ENCODE data around the gene HPN.

The HPN gene

DNA sequence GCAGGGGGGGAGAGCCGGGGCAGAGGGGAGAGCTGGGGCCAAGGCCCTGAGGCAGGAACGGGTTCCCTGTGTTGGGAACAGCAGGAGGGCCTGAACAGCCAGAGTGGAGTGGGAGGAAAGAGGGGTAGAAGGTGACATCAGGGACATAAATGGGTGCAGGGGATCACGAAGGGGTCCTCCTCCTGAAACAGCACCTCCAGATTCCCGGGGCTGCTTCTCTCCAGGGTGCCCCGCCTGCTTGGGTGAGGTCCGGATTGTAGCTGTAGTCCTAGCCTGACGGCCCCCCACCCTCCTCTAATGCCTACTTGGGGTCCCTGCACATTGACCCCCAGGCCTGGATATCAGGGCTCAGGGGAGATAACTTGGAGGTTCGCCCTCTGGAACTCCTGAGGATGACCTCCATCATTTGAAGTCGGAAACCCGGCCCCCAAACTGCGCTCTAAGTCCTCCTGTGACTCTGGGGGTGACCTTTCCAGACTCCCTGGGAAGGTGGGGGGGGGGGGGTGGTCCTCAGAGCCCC, 11.7 kb upstream of the HPN start:
- TF ChIP-seq, protein P1, sequence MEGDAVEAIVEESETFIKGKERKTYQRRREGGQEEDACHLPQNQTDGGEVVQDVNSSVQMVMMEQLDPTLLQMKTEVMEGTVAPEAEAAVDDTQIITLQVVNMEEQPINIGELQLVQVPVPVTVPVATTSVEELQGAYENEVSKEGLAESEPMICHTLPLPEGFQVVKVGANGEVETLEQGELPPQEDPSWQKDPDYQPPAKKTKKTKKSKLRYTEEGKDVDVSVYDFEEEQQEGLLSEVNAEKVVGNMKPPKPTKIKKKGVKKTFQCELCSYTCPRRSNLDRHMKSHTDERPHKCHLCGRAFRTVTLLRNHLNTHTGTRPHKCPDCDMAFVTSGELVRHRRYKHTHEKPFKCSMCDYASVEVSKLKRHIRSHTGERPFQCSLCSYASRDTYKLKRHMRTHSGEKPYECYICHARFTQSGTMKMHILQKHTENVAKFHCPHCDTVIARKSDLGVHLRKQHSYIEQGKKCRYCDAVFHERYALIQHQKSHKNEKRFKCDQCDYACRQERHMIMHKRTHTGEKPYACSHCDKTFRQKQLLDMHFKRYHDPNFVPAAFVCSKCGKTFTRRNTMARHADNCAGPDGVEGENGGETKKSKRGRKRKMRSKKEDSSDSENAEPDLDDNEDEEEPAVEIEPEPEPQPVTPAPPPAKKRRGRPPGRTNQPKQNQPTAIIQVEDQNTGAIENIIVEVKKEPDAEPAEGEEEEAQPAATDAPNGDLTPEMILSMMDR (IDR thresholded peaks at IDR 0.05; ENCODE audit: borderline replicate concordance, insufficient read depth, low read depth, low read length), result no peak
- H3K4me3 ChIP-seq (ENCODE audit: low read depth, low read length), result no peak overlapping the region

DNA sequence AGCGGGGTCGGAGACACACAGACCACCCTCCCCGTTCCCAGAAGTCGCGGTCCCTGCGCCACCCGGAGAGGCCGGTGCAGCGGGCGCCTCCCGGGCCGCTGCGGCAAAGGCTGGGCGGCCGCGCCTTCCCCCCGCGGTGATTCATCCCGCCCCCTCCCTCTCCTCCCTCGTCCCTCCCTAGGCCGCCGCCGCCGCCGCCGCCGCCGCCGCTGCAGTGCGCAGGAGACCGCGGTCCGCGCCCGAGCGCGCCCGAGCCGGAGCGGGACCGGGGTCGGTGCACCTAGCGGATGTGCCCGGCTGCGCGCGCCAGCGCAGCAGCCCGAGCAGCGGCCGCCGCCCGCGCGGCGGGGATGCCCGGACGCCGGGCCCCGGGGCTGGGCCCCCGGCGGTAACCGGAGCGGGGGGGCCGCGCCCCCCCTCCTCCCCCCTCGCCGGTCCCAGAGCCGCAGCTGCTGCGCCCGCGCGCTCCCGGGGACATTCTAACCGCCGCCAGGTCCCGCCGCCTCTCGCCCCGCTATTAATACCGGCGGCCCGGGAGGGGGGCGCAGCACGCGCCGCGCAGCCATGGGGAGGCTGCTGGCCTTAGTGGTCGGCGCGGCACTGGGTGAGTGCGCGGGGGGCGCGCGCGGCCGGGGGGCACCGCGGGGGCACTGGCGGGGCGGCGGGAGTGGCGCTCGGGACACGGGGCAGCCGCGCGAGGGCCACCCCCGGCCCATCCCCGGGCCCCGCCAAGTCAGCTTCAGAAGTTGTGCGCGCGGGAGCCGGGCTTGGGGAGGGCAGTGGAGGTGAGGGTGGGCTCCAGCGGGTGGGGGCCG, 11.1 kb upstream of the HPN start, which contains the start of gene SCN1B:
SCN1B (plus strand) TSS at position 214 of the 815 bp plus-strand sequence; CDS start at position 565, 351 bp downstream.
- H3K4me3 ChIP-seq (ENCODE audit: low read depth, low read length), result no peak within 1 kb of the TSS
- TF ChIP-seq, protein P1 (IDR thresholded peaks at IDR 0.05; ENCODE audit: borderline replicate concordance, insufficient read depth, low read depth, low read length), result no peak

DNA sequence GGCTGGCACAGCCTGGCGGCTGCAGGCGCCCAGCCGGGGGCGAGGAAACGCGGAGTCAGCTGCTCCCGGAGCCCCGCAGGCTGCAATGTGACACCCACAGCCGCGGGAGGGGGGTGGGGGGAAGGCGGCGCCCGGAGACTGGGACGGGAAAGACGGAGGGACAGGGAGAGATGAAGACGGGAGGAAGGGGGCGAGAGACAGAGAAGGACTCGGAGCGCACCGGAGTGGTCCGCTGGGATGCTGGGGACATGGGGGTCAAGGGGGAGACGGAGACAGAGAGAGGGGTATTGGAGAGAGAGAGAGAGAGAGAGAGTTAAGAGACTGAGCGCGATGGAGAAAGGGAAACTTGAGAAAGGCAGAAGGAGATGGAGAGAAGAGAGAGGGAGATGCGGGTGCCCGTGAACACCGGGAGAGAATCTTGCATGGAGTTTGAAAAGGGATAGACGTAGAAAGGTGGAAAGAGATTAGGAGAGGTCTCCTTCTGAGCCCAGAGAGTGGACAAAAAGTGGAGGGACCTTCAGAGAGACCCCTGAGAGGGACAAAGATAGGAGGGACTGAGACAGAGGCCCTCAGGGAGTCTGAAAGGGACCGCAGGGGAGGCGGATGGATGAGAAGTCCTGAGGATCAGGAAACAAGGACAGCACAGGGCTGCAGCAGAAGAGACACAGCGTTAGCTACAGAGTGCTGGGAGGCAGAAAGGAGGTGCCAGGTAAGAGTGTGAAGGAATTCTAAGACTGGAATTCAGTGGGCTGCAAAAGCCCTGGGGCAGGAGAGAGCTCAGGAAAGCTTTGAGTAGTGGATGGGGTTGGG, 10.2 kb upstream of the HPN start:
- TF ChIP-seq, protein P1 (IDR thresholded peaks at IDR 0.05; ENCODE audit: borderline replicate concordance, insufficient read depth, low read depth, low read length), result no peak

DNA sequence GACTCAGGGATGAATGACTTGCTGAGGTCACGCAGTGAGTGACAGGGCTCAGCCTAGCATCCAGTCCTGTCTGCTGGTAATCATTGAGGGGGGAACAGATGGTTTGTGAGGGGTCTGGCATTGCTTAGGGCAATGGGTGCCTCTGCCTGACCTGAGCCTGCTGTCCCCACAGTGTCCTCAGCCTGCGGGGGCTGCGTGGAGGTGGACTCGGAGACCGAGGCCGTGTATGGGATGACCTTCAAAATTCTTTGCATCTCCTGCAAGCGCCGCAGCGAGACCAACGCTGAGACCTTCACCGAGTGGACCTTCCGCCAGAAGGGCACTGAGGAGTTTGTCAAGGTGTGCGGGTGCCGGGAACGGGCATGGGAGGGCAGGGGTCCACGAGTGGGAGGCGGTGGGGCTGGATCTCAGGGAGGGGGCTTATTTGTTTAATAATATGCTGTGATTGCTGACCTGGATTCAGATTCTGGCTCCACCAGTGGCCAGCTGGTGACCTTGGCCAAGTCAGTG, 9.1 kb upstream of the HPN start:
- TF ChIP-seq, protein P1 (IDR thresholded peaks at IDR 0.05; ENCODE audit: borderline replicate concordance, insufficient read depth, low read depth, low read length), result no peak
- no peak overlapping the region for H3K4me3 ChIP-seq (ENCODE audit: low read depth, low read length)

More for the DNA sequence above, 10.2 kb upstream of the HPN start:
- H3K4me3 ChIP-seq (ENCODE audit: low read depth, low read length), result no peak overlapping the region

DNA sequence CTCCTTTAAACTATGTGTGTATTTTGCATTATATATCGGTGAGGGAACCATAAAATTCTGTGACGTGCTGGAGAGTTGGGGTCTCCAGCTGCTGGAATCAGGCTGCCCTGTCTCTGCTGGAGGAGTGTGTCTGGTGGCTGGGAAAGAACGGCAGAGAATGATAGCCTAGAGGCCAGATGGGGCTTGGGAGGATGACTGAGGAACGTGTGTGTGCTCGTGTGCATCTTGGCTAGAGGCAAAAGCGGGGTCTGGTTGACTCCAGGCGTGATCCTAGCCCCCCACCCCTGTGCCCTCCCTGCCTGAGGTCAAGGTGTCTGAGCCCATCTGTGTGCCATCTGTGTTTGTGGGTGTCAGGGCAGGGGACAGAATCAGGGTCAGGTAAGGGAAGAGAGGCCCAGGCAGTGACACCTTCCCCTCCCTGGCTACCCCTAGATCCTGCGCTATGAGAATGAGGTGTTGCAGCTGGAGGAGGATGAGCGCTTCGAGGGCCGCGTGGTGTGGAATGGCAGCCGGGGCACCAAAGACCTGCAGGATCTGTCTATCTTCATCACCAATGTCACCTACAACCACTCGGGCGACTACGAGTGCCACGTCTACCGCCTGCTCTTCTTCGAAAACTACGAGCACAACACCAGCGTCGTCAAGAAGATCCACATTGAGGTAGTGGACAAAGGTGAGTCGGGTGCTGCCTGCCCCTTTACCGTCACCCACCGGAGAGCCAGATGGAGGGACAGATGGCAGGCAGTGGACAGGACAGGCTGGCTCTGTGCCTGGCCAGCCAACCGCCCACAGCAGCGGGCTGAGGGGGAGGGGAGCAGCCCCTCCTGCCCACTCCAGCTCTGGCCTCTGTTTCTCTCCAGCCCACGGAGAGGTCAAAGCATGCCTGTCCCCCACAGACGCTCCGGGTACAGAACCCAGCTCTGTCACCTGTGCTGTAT, 8.2 kb upstream of the HPN start:
- TF ChIP-seq, protein P1 (IDR thresholded peaks at IDR 0.05; ENCODE audit: borderline replicate concordance, insufficient read depth, low read depth, low read length), result no peak
- no peak overlapping the region for H3K4me3 ChIP-seq (ENCODE audit: low read depth, low read length)

DNA sequence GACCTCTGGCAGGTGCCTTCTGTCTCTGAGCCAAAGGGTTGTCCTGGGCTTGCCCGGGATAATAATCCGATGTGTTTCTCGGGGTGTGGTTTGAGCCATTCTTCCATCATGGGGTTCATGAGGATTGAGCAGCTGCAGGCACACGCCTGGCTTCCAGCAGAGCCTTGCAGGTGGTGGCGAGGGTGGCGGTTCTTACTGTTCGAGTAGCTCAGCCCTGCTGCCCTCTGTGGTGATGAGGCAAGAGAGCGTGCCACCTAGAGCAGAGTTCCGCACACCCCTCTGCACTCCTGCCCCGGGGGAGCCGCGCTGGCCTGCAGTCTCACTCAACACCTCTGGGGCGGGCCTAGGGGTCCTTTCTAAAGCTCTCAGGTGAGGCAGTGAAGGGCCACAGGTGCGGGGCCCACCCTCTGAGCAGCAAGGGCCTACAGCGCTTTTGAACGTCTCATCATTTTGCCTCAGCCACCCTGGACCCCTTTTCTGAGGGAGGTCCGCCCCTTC, 7.5 kb upstream of the HPN start:
- TF ChIP-seq, protein P1 (IDR thresholded peaks at IDR 0.05; ENCODE audit: borderline replicate concordance, insufficient read depth, low read depth, low read length), result no peak
- H3K4me3 ChIP-seq (ENCODE audit: low read depth, low read length), result no peak overlapping the region
